ENCODE data around the gene ILF2.

DNA sequence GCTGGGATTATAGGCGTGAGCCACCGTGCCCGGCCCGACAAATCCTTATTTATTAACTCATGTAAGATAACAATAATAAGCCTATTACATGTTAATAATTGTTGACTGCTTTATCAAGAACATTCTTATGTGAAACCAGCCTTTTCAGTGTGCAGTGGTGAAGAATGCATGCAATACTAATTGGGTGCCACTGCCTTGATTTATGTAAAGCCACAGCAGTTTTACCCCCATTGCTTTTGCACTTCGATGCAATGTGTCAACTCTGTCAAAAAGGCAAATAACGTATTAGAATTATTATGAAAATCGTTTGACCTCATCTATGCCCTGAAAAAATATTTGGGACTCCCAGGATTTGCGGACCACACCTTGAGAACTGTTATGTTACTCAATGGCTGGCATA, 25.9 kb upstream of the ILF2 start:
- TF ChIP-seq, protein P1, sequence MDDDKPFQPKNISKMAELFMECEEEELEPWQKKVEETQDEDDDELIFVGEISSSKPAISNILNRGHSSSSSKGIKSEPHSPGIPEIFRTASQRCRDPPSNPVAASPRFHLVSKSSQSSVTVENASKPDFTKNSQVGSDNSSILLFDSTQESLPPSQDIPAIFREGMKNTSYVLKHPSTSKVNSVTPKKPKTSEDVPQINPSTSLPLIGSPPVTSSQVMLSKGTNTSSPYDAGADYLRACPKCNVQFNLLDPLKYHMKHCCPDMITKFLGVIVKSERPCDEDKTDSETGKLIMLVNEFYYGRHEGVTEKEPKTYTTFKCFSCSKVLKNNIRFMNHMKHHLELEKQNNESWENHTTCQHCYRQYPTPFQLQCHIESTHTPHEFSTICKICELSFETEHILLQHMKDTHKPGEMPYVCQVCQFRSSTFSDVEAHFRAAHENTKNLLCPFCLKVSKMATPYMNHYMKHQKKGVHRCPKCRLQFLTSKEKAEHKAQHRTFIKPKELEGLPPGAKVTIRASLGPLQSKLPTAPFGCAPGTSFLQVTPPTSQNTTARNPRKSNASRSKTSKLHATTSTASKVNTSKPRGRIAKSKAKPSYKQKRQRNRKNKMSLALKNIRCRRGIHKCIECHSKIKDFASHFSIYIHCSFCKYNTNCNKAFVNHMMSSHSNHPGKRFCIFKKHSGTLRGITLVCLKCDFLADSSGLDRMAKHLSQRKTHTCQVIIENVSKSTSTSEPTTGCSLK (tag by site-specific recombination; IDR thresholded peaks at IDR 0.05): no peak
- TF ChIP-seq ZNF555 (tag by site-specific recombination; conservative IDR thresholded peaks at IDR 0.05) (no peak), ZNF558 (tag by site-specific recombination; IDR thresholded peaks at IDR 0.05) (no peak), ZNF350 (tag by site-specific recombination; IDR thresholded peaks at IDR 0.05) (no peak), ZNF274 (IDR thresholded peaks at IDR 0.05; ENCODE audit: low read length) (no peak), ZNF274 (tag by site-specific recombination; IDR thresholded peaks at IDR 0.05; ENCODE audit: borderline replicate concordance) (no peak), OVOL3 (tag by site-specific recombination; IDR thresholded peaks at IDR 0.05) (no peak), ZNF302 (tag by site-specific recombination; IDR thresholded peaks at IDR 0.05; ENCODE audit: low read depth) (no peak), ZNF677 (tag by site-specific recombination; IDR thresholded peaks at IDR 0.05) (no peak)
- TF ChIP-seq, protein P2, sequence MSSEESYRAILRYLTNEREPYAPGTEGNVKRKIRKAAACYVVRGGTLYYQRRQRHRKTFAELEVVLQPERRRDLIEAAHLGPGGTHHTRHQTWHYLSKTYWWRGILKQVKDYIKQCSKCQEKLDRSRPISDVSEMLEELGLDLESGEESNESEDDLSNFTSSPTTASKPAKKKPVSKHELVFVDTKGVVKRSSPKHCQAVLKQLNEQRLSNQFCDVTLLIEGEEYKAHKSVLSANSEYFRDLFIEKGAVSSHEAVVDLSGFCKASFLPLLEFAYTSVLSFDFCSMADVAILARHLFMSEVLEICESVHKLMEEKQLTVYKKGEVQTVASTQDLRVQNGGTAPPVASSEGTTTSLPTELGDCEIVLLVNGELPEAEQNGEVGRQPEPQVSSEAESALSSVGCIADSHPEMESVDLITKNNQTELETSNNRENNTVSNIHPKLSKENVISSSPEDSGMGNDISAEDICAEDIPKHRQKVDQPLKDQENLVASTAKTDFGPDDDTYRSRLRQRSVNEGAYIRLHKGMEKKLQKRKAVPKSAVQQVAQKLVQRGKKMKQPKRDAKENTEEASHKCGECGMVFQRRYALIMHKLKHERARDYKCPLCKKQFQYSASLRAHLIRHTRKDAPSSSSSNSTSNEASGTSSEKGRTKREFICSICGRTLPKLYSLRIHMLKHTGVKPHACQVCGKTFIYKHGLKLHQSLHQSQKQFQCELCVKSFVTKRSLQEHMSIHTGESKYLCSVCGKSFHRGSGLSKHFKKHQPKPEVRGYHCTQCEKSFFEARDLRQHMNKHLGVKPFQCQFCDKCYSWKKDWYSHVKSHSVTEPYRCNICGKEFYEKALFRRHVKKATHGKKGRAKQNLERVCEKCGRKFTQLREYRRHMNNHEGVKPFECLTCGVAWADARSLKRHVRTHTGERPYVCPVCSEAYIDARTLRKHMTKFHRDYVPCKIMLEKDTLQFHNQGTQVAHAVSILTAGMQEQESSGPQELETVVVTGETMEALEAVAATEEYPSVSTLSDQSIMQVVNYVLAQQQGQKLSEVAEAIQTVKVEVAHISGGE (tag by site-specific recombination; conservative IDR thresholded peaks at IDR 0.05; ENCODE audit: low read depth): no peak
- TF ChIP-seq, protein P3, sequence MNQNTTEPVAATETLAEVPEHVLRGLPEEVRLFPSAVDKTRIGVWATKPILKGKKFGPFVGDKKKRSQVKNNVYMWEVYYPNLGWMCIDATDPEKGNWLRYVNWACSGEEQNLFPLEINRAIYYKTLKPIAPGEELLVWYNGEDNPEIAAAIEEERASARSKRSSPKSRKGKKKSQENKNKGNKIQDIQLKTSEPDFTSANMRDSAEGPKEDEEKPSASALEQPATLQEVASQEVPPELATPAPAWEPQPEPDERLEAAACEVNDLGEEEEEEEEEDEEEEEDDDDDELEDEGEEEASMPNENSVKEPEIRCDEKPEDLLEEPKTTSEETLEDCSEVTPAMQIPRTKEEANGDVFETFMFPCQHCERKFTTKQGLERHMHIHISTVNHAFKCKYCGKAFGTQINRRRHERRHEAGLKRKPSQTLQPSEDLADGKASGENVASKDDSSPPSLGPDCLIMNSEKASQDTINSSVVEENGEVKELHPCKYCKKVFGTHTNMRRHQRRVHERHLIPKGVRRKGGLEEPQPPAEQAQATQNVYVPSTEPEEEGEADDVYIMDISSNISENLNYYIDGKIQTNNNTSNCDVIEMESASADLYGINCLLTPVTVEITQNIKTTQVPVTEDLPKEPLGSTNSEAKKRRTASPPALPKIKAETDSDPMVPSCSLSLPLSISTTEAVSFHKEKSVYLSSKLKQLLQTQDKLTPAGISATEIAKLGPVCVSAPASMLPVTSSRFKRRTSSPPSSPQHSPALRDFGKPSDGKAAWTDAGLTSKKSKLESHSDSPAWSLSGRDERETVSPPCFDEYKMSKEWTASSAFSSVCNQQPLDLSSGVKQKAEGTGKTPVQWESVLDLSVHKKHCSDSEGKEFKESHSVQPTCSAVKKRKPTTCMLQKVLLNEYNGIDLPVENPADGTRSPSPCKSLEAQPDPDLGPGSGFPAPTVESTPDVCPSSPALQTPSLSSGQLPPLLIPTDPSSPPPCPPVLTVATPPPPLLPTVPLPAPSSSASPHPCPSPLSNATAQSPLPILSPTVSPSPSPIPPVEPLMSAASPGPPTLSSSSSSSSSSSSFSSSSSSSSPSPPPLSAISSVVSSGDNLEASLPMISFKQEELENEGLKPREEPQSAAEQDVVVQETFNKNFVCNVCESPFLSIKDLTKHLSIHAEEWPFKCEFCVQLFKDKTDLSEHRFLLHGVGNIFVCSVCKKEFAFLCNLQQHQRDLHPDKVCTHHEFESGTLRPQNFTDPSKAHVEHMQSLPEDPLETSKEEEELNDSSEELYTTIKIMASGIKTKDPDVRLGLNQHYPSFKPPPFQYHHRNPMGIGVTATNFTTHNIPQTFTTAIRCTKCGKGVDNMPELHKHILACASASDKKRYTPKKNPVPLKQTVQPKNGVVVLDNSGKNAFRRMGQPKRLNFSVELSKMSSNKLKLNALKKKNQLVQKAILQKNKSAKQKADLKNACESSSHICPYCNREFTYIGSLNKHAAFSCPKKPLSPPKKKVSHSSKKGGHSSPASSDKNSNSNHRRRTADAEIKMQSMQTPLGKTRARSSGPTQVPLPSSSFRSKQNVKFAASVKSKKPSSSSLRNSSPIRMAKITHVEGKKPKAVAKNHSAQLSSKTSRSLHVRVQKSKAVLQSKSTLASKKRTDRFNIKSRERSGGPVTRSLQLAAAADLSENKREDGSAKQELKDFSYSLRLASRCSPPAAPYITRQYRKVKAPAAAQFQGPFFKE (tag by site-specific recombination; IDR thresholded peaks at IDR 0.05; ENCODE audit: borderline replicate concordance): no peak
- TF ChIP-seq, protein P4, sequence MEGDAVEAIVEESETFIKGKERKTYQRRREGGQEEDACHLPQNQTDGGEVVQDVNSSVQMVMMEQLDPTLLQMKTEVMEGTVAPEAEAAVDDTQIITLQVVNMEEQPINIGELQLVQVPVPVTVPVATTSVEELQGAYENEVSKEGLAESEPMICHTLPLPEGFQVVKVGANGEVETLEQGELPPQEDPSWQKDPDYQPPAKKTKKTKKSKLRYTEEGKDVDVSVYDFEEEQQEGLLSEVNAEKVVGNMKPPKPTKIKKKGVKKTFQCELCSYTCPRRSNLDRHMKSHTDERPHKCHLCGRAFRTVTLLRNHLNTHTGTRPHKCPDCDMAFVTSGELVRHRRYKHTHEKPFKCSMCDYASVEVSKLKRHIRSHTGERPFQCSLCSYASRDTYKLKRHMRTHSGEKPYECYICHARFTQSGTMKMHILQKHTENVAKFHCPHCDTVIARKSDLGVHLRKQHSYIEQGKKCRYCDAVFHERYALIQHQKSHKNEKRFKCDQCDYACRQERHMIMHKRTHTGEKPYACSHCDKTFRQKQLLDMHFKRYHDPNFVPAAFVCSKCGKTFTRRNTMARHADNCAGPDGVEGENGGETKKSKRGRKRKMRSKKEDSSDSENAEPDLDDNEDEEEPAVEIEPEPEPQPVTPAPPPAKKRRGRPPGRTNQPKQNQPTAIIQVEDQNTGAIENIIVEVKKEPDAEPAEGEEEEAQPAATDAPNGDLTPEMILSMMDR (tag by site-specific recombination; IDR thresholded peaks at IDR 0.05): no peak
